Type B pancreatic cell (in vitro differentiated cells): ENCODE measurements around the gene CYP19A1. TPM values are rescaled to one million over a fixed set of nuclear protein-coding genes. Genes with fewer than 3 reads are reported as not detected.

ENCODE experiments used
- DNase-seq: peaks from one replicate; pipeline ENCODE4 v3.0.0; 2021; ENCODE audit warnings: mixed read lengths; ENCODE audit not compliant: unreplicated experiment; ENCODE audit errors: extremely low spot score
- H3K27ac Mint-ChIP-seq: 2 replicates; pipeline ENCODE4 v1.8.0; 2021; ENCODE audit warnings: mild to moderate bottlenecking, mixed read lengths
- H3K27me3 Mint-ChIP-seq: 2 replicates; pipeline ENCODE4 v1.8.0; 2021; ENCODE audit warnings: mixed read lengths
- H3K36me3 Mint-ChIP-seq: 2 replicates; pipeline ENCODE4 v1.8.0; 2021; ENCODE audit warnings: mixed read lengths
- H3K4me1 Mint-ChIP-seq: one replicate; pipeline ENCODE4 v1.8.0; 2021; ENCODE audit warnings: mixed read lengths; ENCODE audit not compliant: unreplicated experiment
- H3K4me3 Mint-ChIP-seq: 2 replicates; pipeline ENCODE4 v1.8.0; 2021; ENCODE audit warnings: mild to moderate bottlenecking, mixed read lengths
- H3K9me3 Mint-ChIP-seq: 2 replicates; pipeline ENCODE4 v1.8.0; 2021; ENCODE audit warnings: mixed read lengths
- CTCF ChIP-seq: fragments of 200-600 bp; sonication (generic); conservative IDR thresholded peaks from 2 replicates; pipeline ENCODE4 v1.5.0; 2021; ENCODE audit warnings: antibody characterized with exemption, mild to moderate bottlenecking
- total RNA-seq: library from RNA; stranded (reverse); gene quantifications from 2 replicates; pipeline ENCODE4 v1.2.1, GENCODE V29; 2021; ENCODE audit warnings: low replicate concordance

The CYP19A1 gene
- total RNA-seq, 1 donor from 2014 or later, result 1.3 TPM

- no peak for DNase-seq
- Mint-ChIP-seq H3K9me3 (no peaks in the 10 kb centered on the region), H3K4me3 (no peak overlapping the region), H3K4me1 (no peaks in the 10 kb centered on the region), H3K27me3 (peaks cover 50% of the 10 kb centered on the region), H3K27ac (no peak overlapping the region), H3K36me3 (no peaks in the 10 kb centered on the region)
- no peak for TF ChIP-seq CTCF
These were observed 144.9 kb downstream of the CYP19A1 start for GRCh38 chr15:51193526-51193925.

GRCh38 chr15:51192521-51193280, 145.7 kb downstream of the CYP19A1 start:
- Mint-ChIP-seq H3K27ac (no peak overlapping the region), H3K9me3 (no peaks in the 10 kb centered on the region)

GRCh38 chr15:51191766-51192165, 146.6 kb downstream of the CYP19A1 start:
- Mint-ChIP-seq H3K36me3 (no peaks in the 10 kb centered on the region), H3K27me3 (peaks cover 41% of the 10 kb centered on the region), H3K4me1 (no peaks in the 10 kb centered on the region), H3K4me3 (no peak overlapping the region), H3K9me3 (no peaks in the 10 kb centered on the region), H3K27ac (no peak overlapping the region)
- TF ChIP-seq CTCF, result no peak
- no peak for DNase-seq

More at GRCh38 chr15:51192521-51193280, 145.7 kb downstream of the CYP19A1 start:
- no peaks in the 10 kb centered on the region for H3K36me3 Mint-ChIP-seq
- peak; percentile 95 for TF ChIP-seq CTCF
- peak; percentile 92 for DNase-seq
- H3K27me3 Mint-ChIP-seq, result peaks cover 47% of the 10 kb centered on the region
- H3K4me1 Mint-ChIP-seq, result no peaks in the 10 kb centered on the region
- H3K4me3 Mint-ChIP-seq, result no peak overlapping the region

- Mint-ChIP-seq H3K36me3 (no peaks in the 10 kb centered on the region), H3K27ac (no peak overlapping the region)
- no peak for TF ChIP-seq CTCF
These were observed 147.2 kb downstream of the CYP19A1 start for GRCh38 chr15:51191072-51191670.

GRCh38 chr15:51190424-51191068, 147.8 kb downstream of the CYP19A1 start:
- no peak for DNase-seq
- TF ChIP-seq CTCF, result no peak
- Mint-ChIP-seq H3K36me3 (no peaks in the 10 kb centered on the region), H3K27me3 (peaks cover 36% of the 10 kb centered on the region), H3K4me1 (no peaks in the 10 kb centered on the region), H3K9me3 (no peaks in the 10 kb centered on the region), H3K4me3 (no peak overlapping the region), H3K27ac (no peak overlapping the region)

More at GRCh38 chr15:51191072-51191670, 147.2 kb downstream of the CYP19A1 start:
- Mint-ChIP-seq H3K9me3 (no peaks in the 10 kb centered on the region), H3K27me3 (peaks cover 41% of the 10 kb centered on the region), H3K4me3 (no peak overlapping the region), H3K4me1 (no peaks in the 10 kb centered on the region)
- DNase-seq, result no peak
